Caco-2 (cell line): ENCODE data around the gene CACUL1. TPM values are rescaled to one million over a fixed set of nuclear protein-coding genes. Genes with fewer than 3 reads are reported as not detected.

ENCODE experiments used
- BruUV-seq: library from RNA; stranded (reverse); fragments of 400-500 nt; replicated peaks from 2 replicates; lab custom pipeline; 2021; lab: Mats Ljungman, UMichigan
- CTCF ChIA-PET: fragments of 300-600 bp; sonication (Branson Sonifier 250); formaldehyde crosslinking; loops from one replicate; lab custom pipeline; 2022; ENCODE audit warnings: antibody characterized with exemption; lab: Charles Lee
- POLR2A ChIA-PET: fragments of 300-600 bp; sonication (Branson Sonifier 250); formaldehyde crosslinking; loops from one replicate; lab custom pipeline; 2022; ENCODE audit warnings: antibody characterized with exemption; lab: Charles Lee
- DNase-seq, 2 experiments: peaks; one replicate each; pipeline versions ENCODE4 v3.0.0 to v3.0.0-alpha.2; 2020 to 2022
- H3K27me3 ChIP-seq: replicated peaks from 2 replicates; pipeline ENCODE4 v1.6.0; 2011; ENCODE audit warnings: low read length; ENCODE audit not compliant: control insufficient read depth, insufficient read depth
- H3K36me3 ChIP-seq: 2 replicates; pipeline ENCODE4 v1.5.1; 2011; ENCODE audit warnings: low read length; ENCODE audit not compliant: control insufficient read depth, insufficient read depth
- H3K4me1 ChIP-seq: fragments of 250-450 bp; sonication (Bioruptor Pico); 2 replicates; pipeline ENCODE4 v1.5.1; 2020; ENCODE audit warnings: mild to moderate bottlenecking
- H3K4me3 ChIP-seq: 2 replicates; pipeline ENCODE4 v1.5.1; 2011; ENCODE audit warnings: low read depth, mild to moderate bottlenecking, control low read depth, low read length
- H3K9me3 ChIP-seq: fragments of 250-450 bp; sonication (Bioruptor Pico); 2 replicates; pipeline ENCODE4 v1.5.1; 2020; ENCODE audit warnings: mild to moderate bottlenecking, moderate library complexity
- H3K27ac Mint-ChIP-seq: one replicate; pipeline ENCODE4 v1.8.0; 2022; ENCODE audit warnings: mixed read lengths; ENCODE audit not compliant: unreplicated experiment
- H3K27me3 Mint-ChIP-seq: one replicate; pipeline ENCODE4 v1.8.0; 2022; ENCODE audit warnings: mixed read lengths; ENCODE audit not compliant: insufficient read depth, unreplicated experiment
- H3K36me3 Mint-ChIP-seq: one replicate; pipeline ENCODE4 v1.8.0; 2022; ENCODE audit warnings: mild to moderate bottlenecking, mixed read lengths; ENCODE audit not compliant: insufficient read depth, unreplicated experiment
- H3K4me1 Mint-ChIP-seq: one replicate; pipeline ENCODE4 v1.8.0; 2022; ENCODE audit warnings: low read depth, mixed read lengths; ENCODE audit not compliant: unreplicated experiment
- H3K4me3 Mint-ChIP-seq: one replicate; pipeline ENCODE4 v1.8.0; 2022; ENCODE audit warnings: mild to moderate bottlenecking, moderate library complexity, mixed read lengths; ENCODE audit not compliant: unreplicated experiment
- H3K9me3 Mint-ChIP-seq: one replicate; pipeline ENCODE4 v1.8.0; 2022; ENCODE audit warnings: mixed read lengths; ENCODE audit not compliant: unreplicated experiment
- intact Hi-C: fragments of 100-400 bp; cut with micrococcal nuclease; formaldehyde crosslinking; loops from one replicate; pipeline ENCODE4 v1.10.0; 2022; ENCODE audit not compliant: unreplicated experiment
- total RNA-seq: library from RNA; stranded (reverse); gene quantifications from 2 replicates; pipeline ENCODE4 v1.2.3, GENCODE V29; 2022
- TF ChIP-seq, protein P1 (sequence below), 2 experiments: fragments of 200-600 bp in 1 of 2; IDR thresholded peaks; 1 replicate in 1 of 2; 2 replicates in 1 of 2; pipeline versions ENCODE4 v1.5.1 to v1.8.0; 2011 to 2022; ENCODE audit warnings: antibody characterized with exemption in 1 of 2, control low read depth in 1 of 2, inconsistent platforms in 1 of 2, low read depth in 1 of 2, low read length in 1 of 2, mild to moderate bottlenecking in 1 of 2, moderate library complexity in 1 of 2; ENCODE audit not compliant: insufficient read depth in 1 of 2, severe bottlenecking in 1 of 2, unreplicated experiment in 1 of 2

The CACUL1 gene
- total RNA-seq, 1 experiment from 2014 or later, result 39.2 TPM

- TF ChIP-seq, protein P1, sequence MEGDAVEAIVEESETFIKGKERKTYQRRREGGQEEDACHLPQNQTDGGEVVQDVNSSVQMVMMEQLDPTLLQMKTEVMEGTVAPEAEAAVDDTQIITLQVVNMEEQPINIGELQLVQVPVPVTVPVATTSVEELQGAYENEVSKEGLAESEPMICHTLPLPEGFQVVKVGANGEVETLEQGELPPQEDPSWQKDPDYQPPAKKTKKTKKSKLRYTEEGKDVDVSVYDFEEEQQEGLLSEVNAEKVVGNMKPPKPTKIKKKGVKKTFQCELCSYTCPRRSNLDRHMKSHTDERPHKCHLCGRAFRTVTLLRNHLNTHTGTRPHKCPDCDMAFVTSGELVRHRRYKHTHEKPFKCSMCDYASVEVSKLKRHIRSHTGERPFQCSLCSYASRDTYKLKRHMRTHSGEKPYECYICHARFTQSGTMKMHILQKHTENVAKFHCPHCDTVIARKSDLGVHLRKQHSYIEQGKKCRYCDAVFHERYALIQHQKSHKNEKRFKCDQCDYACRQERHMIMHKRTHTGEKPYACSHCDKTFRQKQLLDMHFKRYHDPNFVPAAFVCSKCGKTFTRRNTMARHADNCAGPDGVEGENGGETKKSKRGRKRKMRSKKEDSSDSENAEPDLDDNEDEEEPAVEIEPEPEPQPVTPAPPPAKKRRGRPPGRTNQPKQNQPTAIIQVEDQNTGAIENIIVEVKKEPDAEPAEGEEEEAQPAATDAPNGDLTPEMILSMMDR (IDR thresholded peaks at IDR 0.05; ENCODE audit: insufficient read depth in 1 of 2, low read depth in 1 of 2, low read length in 1 of 2, severe bottlenecking in 1 of 2, unreplicated experiment in 1 of 2), result no peak
- peaks cover 1% of the 10 kb centered on the region for H3K27me3 Mint-ChIP-seq
- no peaks in the 10 kb centered on the region for H3K27me3 ChIP-seq
- intact Hi-C loops, result loop anchor here (5.0 kb wide), 1 partner anchor 103 kb away; no protein-coding TSS in a partner anchor
- H3K36me3 ChIP-seq, result no peaks in the 10 kb centered on the region
- no peaks in the 10 kb centered on the region for H3K9me3 ChIP-seq
- H3K4me1 ChIP-seq, result no peaks in the 10 kb centered on the region
- H3K4me3 ChIP-seq, result no peak overlapping the region
- ChIA-PET CTCF (interaction anchor here (0.8 kb wide), 1 partner anchor 100 kb away, joined by 4 read pairs; no protein-coding TSS in a partner anchor), POLR2A (no interaction called here)
- H3K36me3 Mint-ChIP-seq, result peaks cover 9% of the 10 kb centered on the region
- H3K27ac Mint-ChIP-seq, result no peak overlapping the region
- DNase-seq, result no peak
- H3K4me3 Mint-ChIP-seq, result no peak overlapping the region
- no TSS peak for BruUV-seq
- H3K9me3 Mint-ChIP-seq, result no peaks in the 10 kb centered on the region
- H3K4me1 Mint-ChIP-seq, result no peaks in the 10 kb centered on the region
Measured at GRCh38 chr10:118669835-118670234, 84.9 kb downstream of the CACUL1 start.

- Mint-ChIP-seq H3K36me3 (peaks cover 9% of the 10 kb centered on the region), H3K4me1 (no peaks in the 10 kb centered on the region), H3K9me3 (no peaks in the 10 kb centered on the region), H3K27me3 (peaks cover 4% of the 10 kb centered on the region), H3K4me3 (no peak overlapping the region), H3K27ac (no peak overlapping the region)
- H3K36me3 ChIP-seq, result no peaks in the 10 kb centered on the region
- ChIA-PET POLR2A (no interaction called here), CTCF (interaction anchor here (0.5 to 0.8 kb wide), 2 partner anchors 100 to 101 kb away, joined by 3 to 4 read pairs; no protein-coding TSS in a partner anchor)
- DNase-seq, result no peak
- H3K4me3 ChIP-seq, result no peak overlapping the region
- H3K27me3 ChIP-seq, result no peaks in the 10 kb centered on the region
- no peaks in the 10 kb centered on the region for H3K4me1 ChIP-seq
- intact Hi-C loops, result loop anchor here (5.0 kb wide), 1 partner anchor 102 kb away; no protein-coding TSS in a partner anchor
- no peaks in the 10 kb centered on the region for H3K9me3 ChIP-seq
- no TSS peak for BruUV-seq
- TF ChIP-seq, protein P1 (IDR thresholded peaks at IDR 0.05; ENCODE audit: insufficient read depth in 1 of 2, low read depth in 1 of 2, low read length in 1 of 2, severe bottlenecking in 1 of 2, unreplicated experiment in 1 of 2), result no peak
Measured at GRCh38 chr10:118669020-118669791, 85.6 kb downstream of the CACUL1 start.

DNA sequence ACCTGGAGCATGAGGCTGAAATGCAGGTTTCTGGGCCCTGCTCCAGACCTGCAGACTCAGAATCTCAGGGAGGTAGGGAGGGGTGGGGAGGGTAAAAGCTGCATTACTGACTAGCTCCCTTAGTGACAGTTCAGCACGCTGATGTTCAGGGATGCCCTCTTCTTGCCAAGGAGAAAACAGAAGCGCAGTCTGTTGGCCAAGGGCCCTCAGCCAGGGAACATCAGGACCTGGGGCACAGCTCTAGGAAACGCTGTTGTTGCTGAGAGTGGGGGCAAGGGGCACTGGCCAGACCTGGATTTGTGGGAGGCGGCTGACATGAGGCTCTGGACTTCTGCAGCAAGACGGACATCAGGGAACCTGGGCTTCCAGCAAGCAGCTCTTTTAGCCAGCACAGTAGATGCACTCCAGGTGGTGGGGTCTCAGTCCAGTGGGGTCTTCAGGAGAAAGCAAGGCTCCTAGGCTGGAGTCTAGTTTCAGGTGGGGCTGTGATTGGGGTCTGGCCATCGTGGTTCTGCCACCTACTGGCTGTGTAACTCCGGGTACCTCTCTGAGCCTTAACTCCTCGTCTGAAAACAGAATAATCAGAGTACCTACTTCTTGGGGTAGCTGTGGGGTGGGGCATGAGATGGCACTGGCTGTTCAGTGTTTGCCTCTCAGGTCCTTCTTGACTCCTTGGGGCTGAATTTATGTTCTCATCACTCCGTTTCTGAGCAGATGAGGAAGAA lies 86.4 kb downstream of the CACUL1 start:
- no peak overlapping the region for H3K4me3 Mint-ChIP-seq
- H3K27me3 Mint-ChIP-seq, result peaks cover 4% of the 10 kb centered on the region
- H3K4me3 ChIP-seq, result no peak overlapping the region
- H3K4me1 ChIP-seq, result no peaks in the 10 kb centered on the region
- CTCF ChIA-PET, result no interaction called here
- DNase-seq, result no peak
- BruUV-seq, result no TSS peak
- H3K27ac Mint-ChIP-seq, result no peak overlapping the region
- H3K9me3 Mint-ChIP-seq, result no peaks in the 10 kb centered on the region
- H3K36me3 ChIP-seq, result no peaks in the 10 kb centered on the region
- no peaks in the 10 kb centered on the region for H3K9me3 ChIP-seq
- no peaks in the 10 kb centered on the region for H3K27me3 ChIP-seq
- no peaks in the 10 kb centered on the region for H3K4me1 Mint-ChIP-seq
- H3K36me3 Mint-ChIP-seq, result peaks cover under 1% of the 10 kb centered on the region
- TF ChIP-seq, protein P1 (IDR thresholded peaks at IDR 0.05; ENCODE audit: insufficient read depth in 1 of 2, low read depth in 1 of 2, low read length in 1 of 2, severe bottlenecking in 1 of 2, unreplicated experiment in 1 of 2), result no peak
- POLR2A ChIA-PET, result no interaction called here
- intact Hi-C loops, result loop anchor here (5.0 kb wide), 1 partner anchor 101 kb away; no protein-coding TSS in a partner anchor
